ENCODE measurements around the gene SRC. TPM values are rescaled to one million over a fixed set of nuclear protein-coding genes. Genes with fewer than 3 reads are reported as not detected.

The SRC gene
- total and polyA plus RNA-seq, 2 experiments from 2014 or later = 8.0 to 25.9 TPM

DNA sequence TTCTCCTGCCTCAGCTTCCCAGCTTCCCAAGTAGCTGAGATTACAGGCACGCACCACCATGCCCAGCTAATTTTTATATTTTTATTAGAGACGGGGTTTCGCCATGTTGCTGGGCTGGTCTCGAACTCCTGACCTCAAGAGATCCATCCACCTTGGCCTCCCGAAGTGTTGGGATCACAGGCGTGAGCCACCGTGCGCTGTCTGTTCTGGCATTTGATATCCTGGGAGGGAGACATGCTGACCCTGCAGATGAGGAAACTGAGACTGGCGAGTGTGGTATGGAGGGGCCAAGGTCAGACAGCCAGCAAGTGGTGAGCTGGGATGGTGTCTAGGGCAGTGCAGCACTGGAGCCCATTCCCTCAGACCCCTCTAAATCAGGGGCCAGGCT lies 44.6 kb downstream of the SRC start:
- H3K79me2 ChIP-seq (replicated peaks; ENCODE audit: insufficient read depth) = no peaks in the 10 kb centered on the region
- H3K9me2 ChIP-seq (ENCODE audit: insufficient read depth) = no peaks in the 10 kb centered on the region
- Mint-ChIP-seq H3K27me3 (ENCODE audit: insufficient read depth, low read depth, poor library complexity) (peaks cover 8% of the 10 kb centered on the region), H3K36me3 (ENCODE audit: low read depth) (peaks cover 14% of the 10 kb centered on the region; the same call in 2 of the 3 replicates), H3K4me1 (peaks cover 14% of the 10 kb centered on the region), H3K4me3 (no peak overlapping the region), H3K27ac (no peak overlapping the region), H3K9me3 (no peaks in the 10 kb centered on the region)
- no peak overlapping the region for H3K4me2 ChIP-seq
- no peaks in the 10 kb centered on the region for H3K36me3 ChIP-seq (ENCODE audit: insufficient read depth)
- H2AFZ ChIP-seq = no peak overlapping the region
- ATAC-seq (no peak), DNase-seq (ENCODE audit: low spot score) (no peak)
- no peaks in the 10 kb centered on the region for H4K20me1 ChIP-seq (replicated peaks; ENCODE audit: insufficient read depth)
- H3F3A ChIP-seq (replicated peaks; ENCODE audit: low read depth) = no peaks in the 10 kb centered on the region
- no peaks in the 10 kb centered on the region for H3K27me3 ChIP-seq (ENCODE audit: insufficient read depth)
- TF ChIP-seq CREB1 (CRISPR knock-in tag; IDR thresholded peaks at IDR 0.05; ENCODE audit: low read depth) = no peak
- TF ChIP-seq JUNB (IDR thresholded peaks at IDR 0.05; ENCODE audit: unreplicated experiment) = no peak
- TF ChIP-seq ZNF114 (CRISPR knock-in tag; IDR thresholded peaks at IDR 0.05) = no peak
- TF ChIP-seq STAT1 (IDR thresholded peaks at IDR 0.05; ENCODE audit: unreplicated experiment) = no peak
- no peak for TF ChIP-seq EZH2 (IDR thresholded peaks at IDR 0.05; ENCODE audit: low read depth, unreplicated experiment)
- TF ChIP-seq EZH2phosphoT487 (IDR thresholded peaks at IDR 0.05; ENCODE audit: unreplicated experiment) = no peak
- H3K27ac ChIP-seq (ENCODE audit: low read depth) = no peak overlapping the region
- H3K4me1 ChIP-seq (ENCODE audit: insufficient read depth) = peaks cover under 1% of the 10 kb centered on the region; the same call in 1 of the 2 replicates
- no peak overlapping the region for H3K4me3 ChIP-seq

DNA sequence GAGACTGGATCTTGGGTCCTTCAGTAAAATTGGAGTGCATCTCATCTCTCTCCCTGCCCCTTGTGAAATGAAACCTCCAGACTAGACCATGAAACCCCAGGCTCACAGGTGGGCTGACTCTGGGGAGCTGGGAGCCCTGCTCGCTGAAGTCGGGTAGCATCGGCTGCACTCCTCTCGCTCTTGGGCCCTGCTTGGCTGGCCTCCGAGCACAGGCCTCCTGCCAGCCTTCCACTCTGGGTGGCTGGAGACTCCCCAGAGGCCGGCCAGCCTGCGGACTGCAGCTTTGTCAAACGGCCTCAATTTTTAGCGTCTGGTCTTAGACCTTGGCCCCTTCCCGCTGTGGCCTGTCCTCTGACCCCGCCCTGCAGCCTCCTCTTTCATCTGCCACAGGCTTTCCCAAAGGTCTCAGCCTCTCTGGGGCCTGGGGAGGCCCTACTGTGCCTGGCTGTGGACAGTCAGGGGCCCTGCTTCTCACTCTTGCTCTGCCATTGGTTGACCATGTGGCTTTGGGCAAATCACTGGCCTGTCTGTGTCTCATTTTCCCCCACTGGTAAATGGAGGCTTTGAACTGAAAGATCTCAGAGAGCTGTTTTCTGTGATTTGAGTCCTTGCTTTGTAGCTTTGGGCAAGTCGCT lies 45.1 kb downstream of the SRC start:
- Histone ChIP-seq H3K27ac (ENCODE audit: low read depth) (no peak overlapping the region), H3K4me3 (no peak overlapping the region), H3K79me2 (replicated peaks; ENCODE audit: insufficient read depth) (no peaks in the 10 kb centered on the region), H3K9me2 (ENCODE audit: insufficient read depth) (no peaks in the 10 kb centered on the region), H3K36me3 (ENCODE audit: insufficient read depth) (no peaks in the 10 kb centered on the region), H4K20me1 (replicated peaks; ENCODE audit: insufficient read depth) (no peaks in the 10 kb centered on the region), H3K4me2 (no peak overlapping the region), H3K4me1 (ENCODE audit: insufficient read depth) (peaks cover 5% of the 10 kb centered on the region; the same call in 1 of the 2 replicates), H2AFZ (no peak overlapping the region), H3K27me3 (ENCODE audit: insufficient read depth) (no peaks in the 10 kb centered on the region), H3F3A (replicated peaks; ENCODE audit: low read depth) (no peaks in the 10 kb centered on the region)
- no peak for DNase-seq (ENCODE audit: low spot score)
- Mint-ChIP-seq H3K9me3 (no peaks in the 10 kb centered on the region), H3K27me3 (ENCODE audit: insufficient read depth, low read depth, poor library complexity) (peaks cover 6% of the 10 kb centered on the region), H3K36me3 (ENCODE audit: low read depth) (peaks cover 9% of the 10 kb centered on the region; the same call in 2 of the 3 replicates), H3K4me1 (peaks cover 14% of the 10 kb centered on the region), H3K27ac (peak overlapping the region; percentile 89; the same call in 1 of the 2 replicates), H3K4me3 (no peak overlapping the region)
- no peak for ATAC-seq
- TF ChIP-seq EZH2 (IDR thresholded peaks at IDR 0.05; ENCODE audit: low read depth, unreplicated experiment) = no peak

DNA sequence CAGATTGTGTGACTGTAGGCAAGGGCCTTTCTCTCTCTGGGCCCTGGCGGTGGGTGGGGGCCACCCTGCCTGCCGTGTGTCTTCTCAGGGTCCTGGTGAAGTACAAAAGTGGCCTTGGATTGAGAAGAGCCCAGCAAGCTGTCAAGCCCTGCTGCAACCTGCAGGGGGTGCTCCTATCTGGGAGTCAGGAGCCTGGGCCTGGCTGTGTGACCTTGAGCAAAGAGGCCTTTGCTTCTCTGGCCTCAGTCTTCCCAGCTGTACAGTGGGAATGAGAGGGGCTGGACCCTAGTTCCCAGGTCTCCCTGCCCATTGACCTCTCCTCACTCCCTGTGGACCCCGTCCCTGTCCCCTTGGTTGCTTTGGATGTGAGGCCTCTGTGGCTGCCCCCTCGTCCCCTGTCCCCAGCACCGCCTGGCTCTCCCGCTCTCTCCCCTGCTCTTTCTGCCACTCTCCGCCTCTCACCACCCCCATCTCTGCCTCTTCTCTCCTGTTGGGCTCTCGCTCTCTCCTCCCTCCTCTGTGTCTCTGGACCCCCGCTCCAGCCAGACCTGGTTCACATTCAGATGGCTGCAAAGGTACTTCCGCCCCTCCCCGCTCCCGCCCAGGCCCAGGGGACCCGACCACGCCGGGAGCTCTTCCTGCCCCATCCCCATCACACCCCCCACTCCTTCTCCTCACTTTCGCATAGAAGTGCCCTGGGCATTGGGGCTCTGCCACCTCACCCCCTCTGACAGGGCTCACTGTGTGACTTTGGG lies 46.7 kb downstream of the SRC start:
- Histone ChIP-seq H3K27me3 (ENCODE audit: insufficient read depth) (no peaks in the 10 kb centered on the region), H3K9me2 (ENCODE audit: insufficient read depth) (no peaks in the 10 kb centered on the region), H3K4me1 (ENCODE audit: insufficient read depth) (peaks cover 20% of the 10 kb centered on the region), H3K4me3 (no peak overlapping the region), H3K79me2 (replicated peaks; ENCODE audit: insufficient read depth) (no peaks in the 10 kb centered on the region), H4K20me1 (replicated peaks; ENCODE audit: insufficient read depth) (no peaks in the 10 kb centered on the region), H2AFZ (no peak overlapping the region), H3K27ac (ENCODE audit: low read depth) (no peak overlapping the region), H3F3A (replicated peaks; ENCODE audit: low read depth) (0 out of 2 replicates have a peak, but pooled peaks cover 3% of the 10 kb centered on the region), H3K36me3 (ENCODE audit: insufficient read depth) (no peaks in the 10 kb centered on the region), H3K4me2 (no peak overlapping the region)
- H3K9me3 Mint-ChIP-seq = no peaks in the 10 kb centered on the region
- peak; percentile 75 for DNase-seq (ENCODE audit: low spot score)
- H3K36me3 Mint-ChIP-seq (ENCODE audit: low read depth) = peaks cover 3% of the 10 kb centered on the region; the same call in 2 of the 3 replicates
- peaks cover 8% of the 10 kb centered on the region for H3K27me3 Mint-ChIP-seq (ENCODE audit: insufficient read depth, low read depth, poor library complexity)
- peaks cover 27% of the 10 kb centered on the region for H3K4me1 Mint-ChIP-seq
- ATAC-seq = 0 out of 3 replicates have a peak, but pooled peaks have one; percentile 1
- TF ChIP-seq EZH2phosphoT487 (IDR thresholded peaks at IDR 0.05; ENCODE audit: unreplicated experiment) (no peak), CREB1 (CRISPR knock-in tag; IDR thresholded peaks at IDR 0.05; ENCODE audit: low read depth) (no peak), ZNF114 (CRISPR knock-in tag; IDR thresholded peaks at IDR 0.05) (no peak)
- TF ChIP-seq, protein P1, sequence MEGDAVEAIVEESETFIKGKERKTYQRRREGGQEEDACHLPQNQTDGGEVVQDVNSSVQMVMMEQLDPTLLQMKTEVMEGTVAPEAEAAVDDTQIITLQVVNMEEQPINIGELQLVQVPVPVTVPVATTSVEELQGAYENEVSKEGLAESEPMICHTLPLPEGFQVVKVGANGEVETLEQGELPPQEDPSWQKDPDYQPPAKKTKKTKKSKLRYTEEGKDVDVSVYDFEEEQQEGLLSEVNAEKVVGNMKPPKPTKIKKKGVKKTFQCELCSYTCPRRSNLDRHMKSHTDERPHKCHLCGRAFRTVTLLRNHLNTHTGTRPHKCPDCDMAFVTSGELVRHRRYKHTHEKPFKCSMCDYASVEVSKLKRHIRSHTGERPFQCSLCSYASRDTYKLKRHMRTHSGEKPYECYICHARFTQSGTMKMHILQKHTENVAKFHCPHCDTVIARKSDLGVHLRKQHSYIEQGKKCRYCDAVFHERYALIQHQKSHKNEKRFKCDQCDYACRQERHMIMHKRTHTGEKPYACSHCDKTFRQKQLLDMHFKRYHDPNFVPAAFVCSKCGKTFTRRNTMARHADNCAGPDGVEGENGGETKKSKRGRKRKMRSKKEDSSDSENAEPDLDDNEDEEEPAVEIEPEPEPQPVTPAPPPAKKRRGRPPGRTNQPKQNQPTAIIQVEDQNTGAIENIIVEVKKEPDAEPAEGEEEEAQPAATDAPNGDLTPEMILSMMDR (conservative IDR thresholded peaks at IDR 0.05; ENCODE audit: low read depth in 2 of 2) = peak; percentile 63 to 76
- H3K4me3 Mint-ChIP-seq = no peak overlapping the region
- no peak overlapping the region for H3K27ac Mint-ChIP-seq
